Mesangial cell (primary cell): ENCODE results near the gene SUN2. TPM values are rescaled to one million over a fixed set of nuclear protein-coding genes. Genes with fewer than 3 reads are reported as not detected.

ENCODE experiments used
- total RNA-seq: library from RNA; depleted of rRNA; stranded (reverse); fragments of >200 nt; gene quantifications from 2 replicates; pipeline ENCODE4 v1.2.3, GENCODE V29; 2015

The SUN2 gene, protein sequence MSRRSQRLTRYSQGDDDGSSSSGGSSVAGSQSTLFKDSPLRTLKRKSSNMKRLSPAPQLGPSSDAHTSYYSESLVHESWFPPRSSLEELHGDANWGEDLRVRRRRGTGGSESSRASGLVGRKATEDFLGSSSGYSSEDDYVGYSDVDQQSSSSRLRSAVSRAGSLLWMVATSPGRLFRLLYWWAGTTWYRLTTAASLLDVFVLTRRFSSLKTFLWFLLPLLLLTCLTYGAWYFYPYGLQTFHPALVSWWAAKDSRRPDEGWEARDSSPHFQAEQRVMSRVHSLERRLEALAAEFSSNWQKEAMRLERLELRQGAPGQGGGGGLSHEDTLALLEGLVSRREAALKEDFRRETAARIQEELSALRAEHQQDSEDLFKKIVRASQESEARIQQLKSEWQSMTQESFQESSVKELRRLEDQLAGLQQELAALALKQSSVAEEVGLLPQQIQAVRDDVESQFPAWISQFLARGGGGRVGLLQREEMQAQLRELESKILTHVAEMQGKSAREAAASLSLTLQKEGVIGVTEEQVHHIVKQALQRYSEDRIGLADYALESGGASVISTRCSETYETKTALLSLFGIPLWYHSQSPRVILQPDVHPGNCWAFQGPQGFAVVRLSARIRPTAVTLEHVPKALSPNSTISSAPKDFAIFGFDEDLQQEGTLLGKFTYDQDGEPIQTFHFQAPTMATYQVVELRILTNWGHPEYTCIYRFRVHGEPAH
- total RNA-seq = 75.7 and 111 TPM in 2 replicates

DNA sequence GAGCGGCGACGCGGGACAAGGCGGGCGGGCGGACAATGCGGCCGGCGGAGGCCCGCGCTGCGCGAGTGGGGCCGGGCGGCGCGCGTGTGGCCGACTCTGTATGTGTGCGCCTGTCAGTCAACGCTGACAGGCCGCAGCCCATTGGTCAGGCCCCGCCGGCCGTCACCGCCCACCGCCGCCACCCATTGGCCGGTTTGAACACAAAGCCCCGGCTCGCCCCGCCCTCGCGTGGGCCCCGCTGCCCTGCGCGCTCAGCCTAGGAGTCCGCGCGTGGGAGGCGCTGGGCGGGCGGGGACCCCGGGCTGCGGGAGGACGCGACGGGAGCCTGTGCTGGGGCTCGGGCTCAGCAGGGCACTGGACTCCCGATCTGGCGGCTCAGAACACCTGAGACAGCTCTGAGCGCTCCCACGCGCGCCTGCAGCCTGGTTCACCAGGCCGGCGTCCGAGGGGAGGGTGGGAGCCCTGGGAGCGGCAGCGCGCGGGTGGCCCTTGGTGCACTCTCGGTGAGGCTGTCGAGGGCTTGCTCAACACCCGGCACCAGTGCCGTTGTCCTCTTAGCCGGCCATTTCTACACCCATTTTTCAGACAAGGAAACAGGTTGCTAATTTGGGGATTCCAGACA is at the start of gene SUN2:
Gene SUN2, minus strand, starts transcription at position 88 of the 622 bp plus-strand sequence. CDS start 3,370 bp downstream, outside the sequence.

DNA sequence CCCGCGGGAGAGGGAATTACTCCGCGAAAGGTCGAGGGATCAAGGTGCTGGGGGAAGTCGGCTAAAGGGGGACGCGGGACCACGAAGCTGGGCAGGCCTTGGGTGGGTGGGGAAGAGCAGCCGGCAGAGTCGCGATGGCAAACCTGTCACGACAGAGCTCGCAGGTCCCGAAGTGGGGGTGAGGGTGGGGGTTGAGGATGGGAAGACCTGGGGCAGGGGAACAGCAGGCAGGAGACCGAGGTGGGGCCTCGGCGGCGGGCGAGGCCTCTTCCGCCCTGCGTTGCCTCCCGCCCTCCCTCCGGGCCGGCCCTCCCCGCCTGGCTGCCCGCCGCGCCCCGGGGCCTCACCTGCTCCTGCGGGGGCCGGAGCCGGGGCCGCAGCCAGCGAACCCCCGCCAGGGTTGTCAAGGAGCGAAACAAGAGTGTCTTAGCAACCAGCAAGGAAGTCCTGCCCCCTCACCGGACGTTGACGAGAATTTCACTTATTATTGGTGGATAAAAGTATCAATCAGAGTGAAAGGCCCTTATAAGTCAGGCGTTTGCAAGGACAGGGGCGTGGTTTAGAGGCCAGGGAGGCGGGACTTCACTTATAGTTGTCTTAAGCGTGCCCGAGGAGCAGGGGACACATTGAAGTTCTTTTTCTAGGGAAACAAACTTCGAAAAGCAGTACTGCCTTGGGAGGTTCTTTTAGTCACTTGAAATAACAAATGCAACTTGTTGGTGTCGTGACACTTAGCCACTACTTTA is 38.1 kb upstream of the SUN2 start, which contains the start of gene DNAL4:
Gene DNAL4, minus strand, starts transcription at position 423 of the 746 bp plus-strand sequence. CDS start 11,412 bp downstream, outside the sequence.

DNA sequence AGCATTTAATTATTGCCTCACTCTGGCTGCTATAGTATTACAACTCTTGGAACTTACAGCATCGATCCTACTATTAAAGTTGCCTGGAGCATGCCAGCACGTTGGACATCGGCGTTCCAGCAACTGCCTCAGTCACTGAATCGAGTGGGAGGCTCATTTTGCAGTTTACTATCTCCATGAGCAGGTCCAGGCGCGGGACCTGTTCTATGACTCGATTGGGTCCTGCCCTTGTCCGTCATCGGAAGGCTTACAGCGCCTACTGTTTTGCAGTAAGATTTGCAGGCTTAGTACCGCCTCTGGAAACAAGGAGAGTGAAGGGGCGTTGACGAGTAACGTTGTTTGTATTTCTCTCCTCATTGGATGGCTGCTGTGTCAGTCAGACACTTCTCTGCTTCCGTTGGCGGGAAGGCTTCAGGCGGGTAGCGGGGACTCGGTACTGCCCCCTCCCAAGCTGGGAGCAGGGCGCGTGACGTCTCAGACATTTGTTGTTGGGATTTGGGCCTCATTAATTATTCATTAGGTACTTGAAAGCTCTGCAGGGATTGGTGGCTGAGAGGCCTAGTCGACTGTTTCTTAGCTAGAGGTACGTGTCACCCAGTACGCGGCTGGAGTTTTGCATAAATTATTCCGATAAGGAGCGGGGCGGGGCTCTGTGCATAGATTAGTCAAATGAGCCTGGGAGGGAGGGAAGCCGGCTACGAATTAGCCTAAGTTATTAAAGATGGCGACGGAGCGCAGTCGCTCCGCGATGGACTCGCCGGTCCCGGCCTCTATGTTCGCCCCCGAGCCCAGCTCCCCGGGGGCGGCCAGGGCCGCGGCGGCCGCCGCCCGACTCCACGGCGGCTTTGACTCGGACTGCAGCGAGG is 50.3 kb downstream of the SUN2 start, which contains the start of gene GTPBP1:
Gene GTPBP1, plus strand, starts transcription at position 710 of the 866 bp plus-strand sequence. Its CDS starts 12 bp downstream, at position 722.

DNA sequence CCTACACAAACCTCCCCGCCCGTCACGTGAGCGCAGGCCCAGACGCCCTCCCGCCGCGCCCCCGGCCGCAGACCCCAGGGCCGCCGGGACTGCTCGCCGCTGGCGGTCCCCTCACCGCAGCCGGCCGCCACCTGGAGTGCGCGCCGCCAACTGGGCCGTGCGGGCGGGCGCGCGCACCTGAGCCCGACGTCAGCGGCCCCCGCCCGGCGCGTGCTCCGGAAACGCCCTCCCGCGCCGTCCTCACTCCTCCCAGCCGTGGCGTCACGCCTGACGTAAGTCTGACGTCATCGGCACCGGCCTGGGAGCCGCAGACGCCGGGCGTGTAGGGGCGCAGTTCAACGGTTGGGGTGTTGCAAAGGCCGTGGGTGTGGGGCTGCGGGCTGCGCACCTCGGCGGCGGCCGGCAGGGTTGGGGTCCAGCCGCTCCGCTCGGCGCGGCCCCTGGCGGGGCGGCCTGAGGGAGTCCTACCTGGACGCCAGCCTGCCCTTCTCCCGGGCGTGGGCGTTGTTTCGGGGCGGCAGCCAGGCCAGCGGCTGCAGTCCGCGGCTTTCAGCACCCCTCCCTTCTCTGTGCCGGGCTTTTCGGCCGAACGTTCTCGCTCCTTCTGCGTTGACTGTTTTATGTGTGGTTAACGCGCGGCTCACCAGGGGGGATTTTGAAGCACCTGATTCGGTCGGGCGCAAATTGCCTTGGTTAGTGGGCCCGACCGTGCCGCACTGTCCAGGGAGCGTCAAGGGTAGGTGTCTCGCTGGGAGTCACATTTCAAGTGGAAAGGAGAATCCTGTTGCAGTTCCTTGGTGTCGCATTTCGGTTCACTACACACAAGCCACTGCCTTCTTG is 54.8 kb downstream of the SUN2 start, which contains the start of gene JOSD1:
Gene JOSD1, minus strand, starts transcription at position 155 of the 840 bp plus-strand sequence. CDS start 956 bp downstream, outside the sequence.

Other genes with a start within 250 kb of the SUN2 start
- gene DDX17, start 249.7 kb downstream of the SUN2 start, total RNA-seq = 578 and 1,080 TPM in 2 replicates
- 0.25 and 0.98 TPM in 2 replicates for gene DMC1, start 185.8 kb downstream of the SUN2 start, total RNA-seq
- 0.65 and 3.9 TPM in 2 replicates for gene FAM227A, start 99.6 kb downstream of the SUN2 start, total RNA-seq
- 17.8 and 18.6 TPM in 2 replicates for gene CBY1, start 99.4 kb downstream of the SUN2 start, total RNA-seq
- gene TOMM22, start 74.0 kb downstream of the SUN2 start, total RNA-seq = 36.4 and 66.8 TPM in 2 replicates
- gene JOSD1, start 55.1 kb downstream of the SUN2 start, total RNA-seq = 66.0 and 76.3 TPM in 2 replicates
- 29.8 and 33.0 TPM in 2 replicates for gene GTPBP1, start 50.1 kb downstream of the SUN2 start, total RNA-seq
- gene DNAL4, start 38.1 kb upstream of the SUN2 start, total RNA-seq = 13.7 and 29.3 TPM in 2 replicates
- gene NPTXR, start 88.0 kb upstream of the SUN2 start, total RNA-seq = 2.3 and 5.6 TPM in 2 replicates
- gene CBX6, start 116.2 kb upstream of the SUN2 start, total RNA-seq = 46.4 and 76.9 TPM in 2 replicates
- gene APOBEC3A, start 201.6 kb upstream of the SUN2 start, total RNA-seq = not detected in 2 replicates
- gene APOBEC3B, start 226.3 kb upstream of the SUN2 start, total RNA-seq = 1.3 and 32.9 TPM in 2 replicates